ENCODE measurements around the gene UQCRHL. TPM values are rescaled to one million over a fixed set of nuclear protein-coding genes. Genes with fewer than 3 reads are reported as not detected.

UQCRHL gene
- total and polyA plus RNA-seq, 10 of the 15 experiments (the other 5 are each of a cell fraction or from before 2014, with no cell fraction given), result 1.4 to 17.3 (median 5.7) TPM

DNA sequence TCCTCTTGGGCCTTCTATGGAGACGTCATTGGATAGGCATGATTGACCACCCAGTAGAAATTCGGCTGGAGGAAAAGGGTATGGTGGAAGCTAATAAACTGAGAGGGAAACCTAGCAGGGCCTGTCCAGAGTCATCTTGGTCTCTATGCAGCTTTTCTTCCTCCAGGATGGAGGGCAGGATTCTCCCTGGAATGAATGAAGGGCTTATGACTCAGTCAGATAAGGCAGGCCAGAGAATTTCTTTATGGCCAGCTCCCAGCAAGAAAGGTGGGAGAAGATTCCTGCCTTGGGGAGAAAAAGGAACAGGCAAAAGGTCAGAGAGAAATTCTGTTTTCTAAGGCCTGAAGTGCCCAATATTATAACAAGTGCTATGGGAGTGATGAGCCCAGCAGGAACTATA is 31.7 kb downstream of the UQCRHL start (continued):
- TF ChIP-seq, protein P1, sequence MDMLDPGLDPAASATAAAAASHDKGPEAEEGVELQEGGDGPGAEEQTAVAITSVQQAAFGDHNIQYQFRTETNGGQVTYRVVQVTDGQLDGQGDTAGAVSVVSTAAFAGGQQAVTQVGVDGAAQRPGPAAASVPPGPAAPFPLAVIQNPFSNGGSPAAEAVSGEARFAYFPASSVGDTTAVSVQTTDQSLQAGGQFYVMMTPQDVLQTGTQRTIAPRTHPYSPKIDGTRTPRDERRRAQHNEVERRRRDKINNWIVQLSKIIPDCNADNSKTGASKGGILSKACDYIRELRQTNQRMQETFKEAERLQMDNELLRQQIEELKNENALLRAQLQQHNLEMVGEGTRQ (IDR thresholded peaks at IDR 0.05; ENCODE audit: borderline replicate concordance, low read depth, low read length), result no peak
- TF ChIP-seq, protein P2, sequence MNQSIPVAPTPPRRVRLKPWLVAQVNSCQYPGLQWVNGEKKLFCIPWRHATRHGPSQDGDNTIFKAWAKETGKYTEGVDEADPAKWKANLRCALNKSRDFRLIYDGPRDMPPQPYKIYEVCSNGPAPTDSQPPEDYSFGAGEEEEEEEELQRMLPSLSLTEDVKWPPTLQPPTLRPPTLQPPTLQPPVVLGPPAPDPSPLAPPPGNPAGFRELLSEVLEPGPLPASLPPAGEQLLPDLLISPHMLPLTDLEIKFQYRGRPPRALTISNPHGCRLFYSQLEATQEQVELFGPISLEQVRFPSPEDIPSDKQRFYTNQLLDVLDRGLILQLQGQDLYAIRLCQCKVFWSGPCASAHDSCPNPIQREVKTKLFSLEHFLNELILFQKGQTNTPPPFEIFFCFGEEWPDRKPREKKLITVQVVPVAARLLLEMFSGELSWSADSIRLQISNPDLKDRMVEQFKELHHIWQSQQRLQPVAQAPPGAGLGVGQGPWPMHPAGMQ (IDR thresholded peaks at IDR 0.05; ENCODE audit: borderline replicate concordance), result no peak
- TF ChIP-seq CBX5 (IDR thresholded peaks at IDR 0.05; ENCODE audit: low read depth), result no peak
- TF ChIP-seq, protein P3, sequence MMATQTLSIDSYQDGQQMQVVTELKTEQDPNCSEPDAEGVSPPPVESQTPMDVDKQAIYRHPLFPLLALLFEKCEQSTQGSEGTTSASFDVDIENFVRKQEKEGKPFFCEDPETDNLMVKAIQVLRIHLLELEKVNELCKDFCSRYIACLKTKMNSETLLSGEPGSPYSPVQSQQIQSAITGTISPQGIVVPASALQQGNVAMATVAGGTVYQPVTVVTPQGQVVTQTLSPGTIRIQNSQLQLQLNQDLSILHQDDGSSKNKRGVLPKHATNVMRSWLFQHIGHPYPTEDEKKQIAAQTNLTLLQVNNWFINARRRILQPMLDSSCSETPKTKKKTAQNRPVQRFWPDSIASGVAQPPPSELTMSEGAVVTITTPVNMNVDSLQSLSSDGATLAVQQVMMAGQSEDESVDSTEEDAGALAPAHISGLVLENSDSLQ (IDR thresholded peaks at IDR 0.05), result no peak
- TF ChIP-seq, protein P4, sequence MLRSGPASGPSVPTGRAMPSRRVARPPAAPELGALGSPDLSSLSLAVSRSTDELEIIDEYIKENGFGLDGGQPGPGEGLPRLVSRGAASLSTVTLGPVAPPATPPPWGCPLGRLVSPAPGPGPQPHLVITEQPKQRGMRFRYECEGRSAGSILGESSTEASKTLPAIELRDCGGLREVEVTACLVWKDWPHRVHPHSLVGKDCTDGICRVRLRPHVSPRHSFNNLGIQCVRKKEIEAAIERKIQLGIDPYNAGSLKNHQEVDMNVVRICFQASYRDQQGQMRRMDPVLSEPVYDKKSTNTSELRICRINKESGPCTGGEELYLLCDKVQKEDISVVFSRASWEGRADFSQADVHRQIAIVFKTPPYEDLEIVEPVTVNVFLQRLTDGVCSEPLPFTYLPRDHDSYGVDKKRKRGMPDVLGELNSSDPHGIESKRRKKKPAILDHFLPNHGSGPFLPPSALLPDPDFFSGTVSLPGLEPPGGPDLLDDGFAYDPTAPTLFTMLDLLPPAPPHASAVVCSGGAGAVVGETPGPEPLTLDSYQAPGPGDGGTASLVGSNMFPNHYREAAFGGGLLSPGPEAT (IDR thresholded peaks at IDR 0.05; ENCODE audit: low read depth), result no peak
- TF ChIP-seq, protein P5, sequence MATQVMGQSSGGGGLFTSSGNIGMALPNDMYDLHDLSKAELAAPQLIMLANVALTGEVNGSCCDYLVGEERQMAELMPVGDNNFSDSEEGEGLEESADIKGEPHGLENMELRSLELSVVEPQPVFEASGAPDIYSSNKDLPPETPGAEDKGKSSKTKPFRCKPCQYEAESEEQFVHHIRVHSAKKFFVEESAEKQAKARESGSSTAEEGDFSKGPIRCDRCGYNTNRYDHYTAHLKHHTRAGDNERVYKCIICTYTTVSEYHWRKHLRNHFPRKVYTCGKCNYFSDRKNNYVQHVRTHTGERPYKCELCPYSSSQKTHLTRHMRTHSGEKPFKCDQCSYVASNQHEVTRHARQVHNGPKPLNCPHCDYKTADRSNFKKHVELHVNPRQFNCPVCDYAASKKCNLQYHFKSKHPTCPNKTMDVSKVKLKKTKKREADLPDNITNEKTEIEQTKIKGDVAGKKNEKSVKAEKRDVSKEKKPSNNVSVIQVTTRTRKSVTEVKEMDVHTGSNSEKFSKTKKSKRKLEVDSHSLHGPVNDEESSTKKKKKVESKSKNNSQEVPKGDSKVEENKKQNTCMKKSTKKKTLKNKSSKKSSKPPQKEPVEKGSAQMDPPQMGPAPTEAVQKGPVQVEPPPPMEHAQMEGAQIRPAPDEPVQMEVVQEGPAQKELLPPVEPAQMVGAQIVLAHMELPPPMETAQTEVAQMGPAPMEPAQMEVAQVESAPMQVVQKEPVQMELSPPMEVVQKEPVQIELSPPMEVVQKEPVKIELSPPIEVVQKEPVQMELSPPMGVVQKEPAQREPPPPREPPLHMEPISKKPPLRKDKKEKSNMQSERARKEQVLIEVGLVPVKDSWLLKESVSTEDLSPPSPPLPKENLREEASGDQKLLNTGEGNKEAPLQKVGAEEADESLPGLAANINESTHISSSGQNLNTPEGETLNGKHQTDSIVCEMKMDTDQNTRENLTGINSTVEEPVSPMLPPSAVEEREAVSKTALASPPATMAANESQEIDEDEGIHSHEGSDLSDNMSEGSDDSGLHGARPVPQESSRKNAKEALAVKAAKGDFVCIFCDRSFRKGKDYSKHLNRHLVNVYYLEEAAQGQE (IDR thresholded peaks at IDR 0.05; ENCODE audit: low read depth, low read length), result no peak
